B cell (primary cell): ENCODE results near the gene WBP2. TPM values are rescaled to one million over a fixed set of nuclear protein-coding genes. Genes with fewer than 3 reads are reported as not detected.

Experiments used
- ATAC-seq: fragments of 200-7000 bp; cut with Tn5 transposase; one replicate; pipeline ENCODE4 v1.10.0; 2021; ENCODE audit warnings: low read depth, mild to moderate bottlenecking, moderate number of reproducible peaks, moderate library complexity
- CTCF ChIA-PET: fragments of 350-600 bp; sonication (Branson Sonifier 250); formaldehyde crosslinking; loops from one replicate; lab custom pipeline; 2021; ENCODE audit warnings: antibody characterized with exemption, inconsistent platforms; lab: Charles Lee
- POLR2A ChIA-PET: fragments of 350-600 bp; sonication (Branson Sonifier 250); formaldehyde crosslinking; loops from one replicate; lab custom pipeline; 2021; ENCODE audit warnings: antibody characterized with exemption; lab: Charles Lee
- DNase-seq: peaks from one replicate; pipeline ENCODE4 v3.0.0; 2013
- H2AFZ ChIP-seq: 2 replicates; pipeline ENCODE4 v1.6.1; 2012; ENCODE audit warnings: mild to moderate bottlenecking, low read depth, low read length; ENCODE audit not compliant: insufficient read depth, poor library complexity, severe bottlenecking
- H3K27ac ChIP-seq, 2 donors: 1 replicate in 1 of 2; 2 replicates in 1 of 2; pipeline ENCODE4 v1.5.1; 2012 to 2013; ENCODE audit warnings: low read length in 2 of 2, mild to moderate bottlenecking in 2 of 2, moderate library complexity in 1 of 2
- H3K27me3 ChIP-seq, 4 experiments: fragments of 200-600 bp in 1 of 4; sonication (generic) in 1 of 4; replicated peaks in 1 of 4; 1 replicate in 2 of 4; 2 replicates in 2 of 4; pipeline versions ENCODE4 v1.6.1 to v1.7.0; 2013 to 2016; ENCODE audit warnings: low read length in 3 of 4, mild to moderate bottlenecking in 2 of 4, mixed read lengths in 1 of 4, moderate library complexity in 1 of 4; ENCODE audit not compliant: insufficient read depth in 4 of 4, control insufficient read depth in 3 of 4; ENCODE audit errors: control extremely low read depth in 1 of 4
- H3K36me3 ChIP-seq, 2 experiments: replicated peaks in 1 of 2; 1 replicate in 1 of 2; 2 replicates in 1 of 2; pipeline versions ENCODE4 v1.6.1 to v1.7.1; 2013; ENCODE audit warnings: low read length in 1 of 2; ENCODE audit not compliant: insufficient read depth in 2 of 2, control insufficient read depth in 1 of 2; ENCODE audit errors: control extremely low read depth in 1 of 2, extremely low read depth in 1 of 2
- H3K4me1 ChIP-seq, 2 donors: fragments of 200-600 bp in 1 of 2; sonication (generic) in 1 of 2; 1 replicate in 1 of 2; 2 replicates in 1 of 2; pipeline versions ENCODE4 v1.5.1 to v1.6.1; 2013 to 2017; ENCODE audit warnings: low read length in 2 of 2; ENCODE audit not compliant: control insufficient read depth in 2 of 2, insufficient read depth in 2 of 2
- H3K4me2 ChIP-seq: replicated peaks from 2 replicates; pipeline ENCODE3; 2012; ENCODE audit warnings: mild to moderate bottlenecking, low read depth, low read length; ENCODE audit not compliant: poor library complexity, severe bottlenecking
- H3K4me3 ChIP-seq, 5 experiments: fragments of 200-600 bp in 1 of 5; sonication (generic) in 1 of 5; 1 replicate in 3 of 5; 2 replicates in 2 of 5; pipeline versions ENCODE4 v1.5.1 to v1.7.0; 2011 to 2016; ENCODE audit warnings: low read length in 4 of 5, mild to moderate bottlenecking in 4 of 5, low read depth in 2 of 5, control low read depth in 1 of 5, moderate library complexity in 1 of 5; ENCODE audit not compliant: insufficient read depth in 1 of 5; ENCODE audit errors: control extremely low read depth in 1 of 5, extremely low read depth in 1 of 5
- H3K79me2 ChIP-seq: fragments of 200-600 bp; sonication (generic); one replicate; pipeline ENCODE4 v1.6.0; 2016; ENCODE audit warnings: low read length; ENCODE audit not compliant: control insufficient read depth, insufficient read depth
- H3K9ac ChIP-seq: fragments of 200-600 bp; sonication (generic); 2 replicates; pipeline ENCODE4 v1.6.1; 2017; ENCODE audit warnings: mild to moderate bottlenecking, low read length, moderate library complexity
- H3K9me3 ChIP-seq, 3 donors: one replicate each; pipeline versions ENCODE4 v1.6.1 to v1.7.1; 2013; ENCODE audit warnings: low read length in 2 of 3; ENCODE audit not compliant: control insufficient read depth in 2 of 3, insufficient read depth in 1 of 3; ENCODE audit errors: control extremely low read depth in 1 of 3
- H4K20me1 ChIP-seq: 2 replicates; pipeline ENCODE4 v1.6.0; 2012; ENCODE audit warnings: mild to moderate bottlenecking, low read length; ENCODE audit not compliant: insufficient read depth, control insufficient read depth, poor library complexity, severe bottlenecking
- H3K27ac Mint-ChIP-seq: one replicate; pipeline ENCODE4 v1.8.0; 2021; ENCODE audit warnings: mixed read lengths
- H3K27me3 Mint-ChIP-seq: one replicate; pipeline ENCODE4 v1.8.0; 2021; ENCODE audit warnings: mixed read lengths
- H3K4me1 Mint-ChIP-seq: one replicate; pipeline ENCODE4 v1.8.0; 2021; ENCODE audit warnings: mixed read lengths
- H3K4me3 Mint-ChIP-seq: one replicate; pipeline ENCODE4 v1.8.0; 2021; ENCODE audit warnings: mixed read lengths
- H3K9me3 Mint-ChIP-seq: one replicate; pipeline ENCODE4 v1.8.0; 2022; ENCODE audit warnings: mixed read lengths; ENCODE audit not compliant: insufficient read depth
- EZH2 ChIP-seq: IDR thresholded peaks from 2 replicates; pipeline ENCODE4 v1.6.1; 2012; ENCODE audit warnings: borderline replicate concordance, low read depth, mild to moderate bottlenecking, moderate library complexity, low read length; ENCODE audit not compliant: insufficient read depth, poor library complexity, severe bottlenecking
- WGBS: methylation state at CpG from one replicate; pipeline ENCODE4 v1.1.5; 2013; ENCODE audit warnings: missing lambda C conversion rate; ENCODE audit not compliant: insufficient coverage; 5-methylcytosine and 5-hydroxymethylcytosine counted together
- intact Hi-C: fragments of 100-400 bp; cut with micrococcal nuclease; formaldehyde crosslinking; loops from one replicate; pipeline ENCODE4 v1.10.0; 2022
- polyA plus RNA-seq: library from polyadenylated mRNA; depleted of rRNA; stranded (reverse); fragments of >200 nt; gene quantifications from 2 replicates; pipeline ENCODE4 v1.2.3, GENCODE V29; 2012
- total RNA-seq, 2 donors: library from RNA; stranded (reverse); fragments of 120-200 nt in 1 of 2; gene quantifications; 1 replicate in 1 of 2; 2 replicates in 1 of 2; pipeline versions ENCODE4 v1.2.3 to v1.2.4, GENCODE V29; 2013 to 2022
- TF ChIP-seq, protein P1 (sequence below): fragments of 200-600 bp; IDR thresholded peaks from one replicate; pipeline ENCODE4 v1.8.0; 2022; ENCODE audit warnings: antibody characterized with exemption, mild to moderate bottlenecking

WBP2 gene
- total and polyA plus RNA-seq, 2 donors (not counting 1 experiment from before 2014, with no cell fraction given) = 88.6 to 140 TPM

DNA sequence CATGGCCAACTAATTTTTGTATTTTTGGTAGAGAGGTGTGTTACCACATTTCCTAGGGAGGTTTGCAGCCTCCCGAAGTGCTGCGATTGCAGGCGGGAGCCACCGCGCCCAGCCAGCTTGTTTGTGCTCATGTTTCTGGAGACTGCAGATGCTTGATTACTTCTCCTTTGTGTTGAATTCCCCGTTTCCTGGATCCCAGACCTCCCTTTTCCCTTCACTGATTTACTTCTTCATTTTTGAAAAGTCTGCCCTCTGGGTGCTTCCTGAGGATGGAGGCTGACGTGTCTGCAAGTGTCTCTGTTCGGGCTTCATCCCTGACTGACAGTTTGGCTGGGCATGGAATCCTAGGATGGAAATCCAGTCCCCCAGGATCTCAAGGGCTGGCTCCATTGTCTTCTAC is 30.3 kb upstream of the WBP2 start:
- 76% methylated on average over 7 of the region's 8 CpGs for whole genome bisulfite sequencing
- TF ChIP-seq, protein P1, sequence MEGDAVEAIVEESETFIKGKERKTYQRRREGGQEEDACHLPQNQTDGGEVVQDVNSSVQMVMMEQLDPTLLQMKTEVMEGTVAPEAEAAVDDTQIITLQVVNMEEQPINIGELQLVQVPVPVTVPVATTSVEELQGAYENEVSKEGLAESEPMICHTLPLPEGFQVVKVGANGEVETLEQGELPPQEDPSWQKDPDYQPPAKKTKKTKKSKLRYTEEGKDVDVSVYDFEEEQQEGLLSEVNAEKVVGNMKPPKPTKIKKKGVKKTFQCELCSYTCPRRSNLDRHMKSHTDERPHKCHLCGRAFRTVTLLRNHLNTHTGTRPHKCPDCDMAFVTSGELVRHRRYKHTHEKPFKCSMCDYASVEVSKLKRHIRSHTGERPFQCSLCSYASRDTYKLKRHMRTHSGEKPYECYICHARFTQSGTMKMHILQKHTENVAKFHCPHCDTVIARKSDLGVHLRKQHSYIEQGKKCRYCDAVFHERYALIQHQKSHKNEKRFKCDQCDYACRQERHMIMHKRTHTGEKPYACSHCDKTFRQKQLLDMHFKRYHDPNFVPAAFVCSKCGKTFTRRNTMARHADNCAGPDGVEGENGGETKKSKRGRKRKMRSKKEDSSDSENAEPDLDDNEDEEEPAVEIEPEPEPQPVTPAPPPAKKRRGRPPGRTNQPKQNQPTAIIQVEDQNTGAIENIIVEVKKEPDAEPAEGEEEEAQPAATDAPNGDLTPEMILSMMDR = no peak
- TF ChIP-seq EZH2 = no peak
- Histone ChIP-seq H3K4me1 (no peaks in the 10 kb centered on the region), H3K27me3 (no peaks in the 10 kb centered on the region), H3K4me3 (no peak overlapping the region), H3K4me2 (no peak overlapping the region), H3K9ac (no peak overlapping the region), H3K27ac (no peak overlapping the region), H3K9me3 (no peaks in the 10 kb centered on the region), H2AFZ (no peak overlapping the region), H4K20me1 (no peaks in the 10 kb centered on the region), H3K79me2 (no peaks in the 10 kb centered on the region), H3K36me3 (no peaks in the 10 kb centered on the region)
- POLR2A ChIA-PET = no interaction called here
- H3K4me3 Mint-ChIP-seq = no peak overlapping the region
- intact Hi-C loops = no loop called here
- H3K4me1 Mint-ChIP-seq = no peaks in the 10 kb centered on the region
- no peak overlapping the region for H3K27ac Mint-ChIP-seq
- no peaks in the 10 kb centered on the region for H3K27me3 Mint-ChIP-seq
- DNase-seq (no peak), ATAC-seq (no peak)
- H3K9me3 Mint-ChIP-seq = no peaks in the 10 kb centered on the region
- CTCF ChIA-PET = interaction anchor here (0.7 to 1.6 kb wide), 3 partner anchors 8 to 136 kb away, joined by 3 to 4 read pairs (median 3); no protein-coding TSS in a partner anchor

DNA sequence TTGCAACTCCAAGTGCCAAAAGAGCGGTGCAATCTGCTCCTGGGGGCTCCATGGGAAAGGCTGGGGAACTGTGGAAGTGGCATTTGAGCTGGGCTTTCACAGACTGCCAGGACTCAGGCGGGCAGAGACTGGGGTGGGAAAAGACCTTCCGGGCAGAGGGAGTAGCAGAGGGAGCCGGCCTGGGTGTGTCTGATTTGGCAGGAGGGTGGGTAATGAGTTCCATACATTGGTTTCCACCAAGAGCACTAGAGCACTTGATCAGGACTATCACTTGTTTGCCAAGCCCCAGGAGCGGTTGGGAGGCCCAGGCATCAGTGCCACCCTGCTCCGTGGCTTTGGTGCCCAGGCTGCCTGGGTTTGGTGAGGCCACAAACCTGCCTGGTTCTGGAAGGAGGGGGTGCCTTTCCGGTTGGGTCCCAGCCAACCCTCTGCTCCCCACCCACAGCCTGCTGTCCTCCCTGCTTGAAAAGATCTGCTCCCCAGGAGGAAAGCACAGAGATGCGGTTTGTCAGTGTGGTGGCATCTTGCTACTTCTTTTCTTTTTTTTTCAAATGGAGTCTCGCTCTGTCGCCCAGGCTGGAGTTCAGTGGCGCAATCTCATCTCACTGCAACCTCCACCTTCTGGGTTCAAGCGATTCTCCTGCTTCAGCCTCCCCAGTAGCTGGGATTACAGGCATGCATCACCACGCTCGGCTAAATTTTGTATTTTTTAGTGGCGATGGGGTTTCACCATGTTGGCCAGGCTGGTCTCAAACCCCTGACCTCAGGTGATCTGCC is 26.7 kb upstream of the WBP2 start:
- POLR2A ChIA-PET = interaction anchor here (1.1 kb wide), 1 partner anchor 102 kb away, joined by 3 read pairs; no protein-coding TSS in a partner anchor

More for the DNA sequence above, 26.7 kb upstream of the WBP2 start:
- Histone ChIP-seq H3K4me1 (peaks cover 14 to 15% of the 10 kb centered on the region in 2 donors), H3K4me3 (no peak overlapping the region), H2AFZ (no peak overlapping the region), H3K9me3 (no peaks in the 10 kb centered on the region), H3K36me3 (no peaks in the 10 kb centered on the region), H4K20me1 (no peaks in the 10 kb centered on the region), H3K9ac (no peak overlapping the region), H3K27ac (no peak overlapping the region), H3K79me2 (no peaks in the 10 kb centered on the region), H3K27me3 (peaks cover 0 to 7% (median 1%) of the 10 kb centered on the region in 4 experiments), H3K4me2 (no peak overlapping the region)
- peaks cover 4% of the 10 kb centered on the region for H3K27me3 Mint-ChIP-seq
- intact Hi-C loops = no loop called here
- peaks cover 19% of the 10 kb centered on the region for H3K4me1 Mint-ChIP-seq
- TF ChIP-seq EZH2 = no peak
- TF ChIP-seq, protein P1 = no peak
- CTCF ChIA-PET = interaction anchor here (1.5 to 1.8 kb wide), 2 partner anchors 15 to 36 kb away, joined by 4 to 6 read pairs; partner anchors contain the start of gene TRIM65
- no peak overlapping the region for H3K27ac Mint-ChIP-seq
- ATAC-seq (no peak), DNase-seq (no peak)
- WGBS = 85% methylated on average over 13 of the region's 15 CpGs
- no peak overlapping the region for H3K4me3 Mint-ChIP-seq
- no peaks in the 10 kb centered on the region for H3K9me3 Mint-ChIP-seq
